ENCODE results near the gene PPP1R11. TPM values are rescaled to one million over a fixed set of nuclear protein-coding genes. Genes with fewer than 3 reads are reported as not detected.

The PPP1R11 gene
- total and polyA plus RNA-seq, 2 experiments from 2014 or later, result 19.6 to 26.6 TPM

DNA sequence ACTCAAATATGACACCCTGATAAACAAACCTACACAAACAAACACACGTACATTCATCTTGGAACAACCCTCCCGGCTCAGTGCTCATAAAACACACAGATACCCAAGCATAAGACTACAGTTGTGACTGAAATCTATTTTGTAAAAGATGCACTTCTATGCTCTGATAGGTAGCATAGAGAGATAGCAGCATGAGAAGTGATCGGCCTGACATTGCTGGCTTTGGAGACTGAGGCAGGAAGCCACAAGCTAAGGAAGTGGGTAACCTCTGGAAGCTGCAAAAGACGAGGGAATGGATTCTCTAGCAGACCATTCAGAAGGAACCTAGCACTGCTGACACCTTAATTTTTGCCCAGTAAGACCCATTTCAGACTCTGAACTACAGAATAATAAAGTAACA, 10.2 kb downstream of the PPP1R11 start:
- Mint-ChIP-seq H3K4me3 (no peak overlapping the region; the same call in 2 of the 3 replicates), H3K27me3 (ENCODE audit: insufficient read depth, low read depth, poor library complexity) (peaks cover 47% of the 10 kb centered on the region), H3K36me3 (ENCODE audit: low read depth) (no peaks in the 10 kb centered on the region; the same call in 2 of the 3 replicates), H3K27ac (no peak overlapping the region), H3K9me3 (peaks cover 2% of the 10 kb centered on the region; the same call in 2 of the 3 replicates), H3K4me1 (peaks cover 20% of the 10 kb centered on the region)
- Histone ChIP-seq H3K9me2 (ENCODE audit: insufficient read depth) (peaks cover under 1% of the 10 kb centered on the region; the same call in 1 of the 2 replicates), H3K4me3 (no peak overlapping the region), H3F3A (replicated peaks; ENCODE audit: low read depth) (0 out of 2 replicates have a peak, but pooled peaks cover 5% of the 10 kb centered on the region), H3K36me3 (ENCODE audit: insufficient read depth) (no peaks in the 10 kb centered on the region), H3K27me3 (ENCODE audit: insufficient read depth) (peaks cover 80% of the 10 kb centered on the region), H3K27ac (ENCODE audit: low read depth) (no peak overlapping the region), H3K4me2 (no peak overlapping the region), H4K20me1 (replicated peaks; ENCODE audit: insufficient read depth) (peaks cover 5% of the 10 kb centered on the region; the same call in 1 of the 2 replicates), H3K79me2 (replicated peaks; ENCODE audit: insufficient read depth) (no peaks in the 10 kb centered on the region), H2AFZ (no peak overlapping the region), H3K4me1 (ENCODE audit: insufficient read depth) (peaks cover 18% of the 10 kb centered on the region)
- no peak for ATAC-seq
- no peak for TF ChIP-seq ETS1 (IDR thresholded peaks at IDR 0.05)
- TF ChIP-seq CREB1 (CRISPR knock-in tag; IDR thresholded peaks at IDR 0.05; ENCODE audit: low read depth), result no peak
- no peak for TF ChIP-seq STAT1 (IDR thresholded peaks at IDR 0.05; ENCODE audit: unreplicated experiment)
- no peak for TF ChIP-seq NANOG (IDR thresholded peaks at IDR 0.05; ENCODE audit: borderline replicate concordance)
- no peak for TF ChIP-seq EZH2phosphoT487 (IDR thresholded peaks at IDR 0.05; ENCODE audit: unreplicated experiment)
- TF ChIP-seq, protein P1, sequence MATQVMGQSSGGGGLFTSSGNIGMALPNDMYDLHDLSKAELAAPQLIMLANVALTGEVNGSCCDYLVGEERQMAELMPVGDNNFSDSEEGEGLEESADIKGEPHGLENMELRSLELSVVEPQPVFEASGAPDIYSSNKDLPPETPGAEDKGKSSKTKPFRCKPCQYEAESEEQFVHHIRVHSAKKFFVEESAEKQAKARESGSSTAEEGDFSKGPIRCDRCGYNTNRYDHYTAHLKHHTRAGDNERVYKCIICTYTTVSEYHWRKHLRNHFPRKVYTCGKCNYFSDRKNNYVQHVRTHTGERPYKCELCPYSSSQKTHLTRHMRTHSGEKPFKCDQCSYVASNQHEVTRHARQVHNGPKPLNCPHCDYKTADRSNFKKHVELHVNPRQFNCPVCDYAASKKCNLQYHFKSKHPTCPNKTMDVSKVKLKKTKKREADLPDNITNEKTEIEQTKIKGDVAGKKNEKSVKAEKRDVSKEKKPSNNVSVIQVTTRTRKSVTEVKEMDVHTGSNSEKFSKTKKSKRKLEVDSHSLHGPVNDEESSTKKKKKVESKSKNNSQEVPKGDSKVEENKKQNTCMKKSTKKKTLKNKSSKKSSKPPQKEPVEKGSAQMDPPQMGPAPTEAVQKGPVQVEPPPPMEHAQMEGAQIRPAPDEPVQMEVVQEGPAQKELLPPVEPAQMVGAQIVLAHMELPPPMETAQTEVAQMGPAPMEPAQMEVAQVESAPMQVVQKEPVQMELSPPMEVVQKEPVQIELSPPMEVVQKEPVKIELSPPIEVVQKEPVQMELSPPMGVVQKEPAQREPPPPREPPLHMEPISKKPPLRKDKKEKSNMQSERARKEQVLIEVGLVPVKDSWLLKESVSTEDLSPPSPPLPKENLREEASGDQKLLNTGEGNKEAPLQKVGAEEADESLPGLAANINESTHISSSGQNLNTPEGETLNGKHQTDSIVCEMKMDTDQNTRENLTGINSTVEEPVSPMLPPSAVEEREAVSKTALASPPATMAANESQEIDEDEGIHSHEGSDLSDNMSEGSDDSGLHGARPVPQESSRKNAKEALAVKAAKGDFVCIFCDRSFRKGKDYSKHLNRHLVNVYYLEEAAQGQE (IDR thresholded peaks at IDR 0.05; ENCODE audit: unreplicated experiment), result no peak
- TF ChIP-seq EZH2 (IDR thresholded peaks at IDR 0.05; ENCODE audit: low read depth, unreplicated experiment), result no peak
- TF ChIP-seq ZNF462 (CRISPR knock-in tag; IDR thresholded peaks at IDR 0.05), result no peak
- no peak for TF ChIP-seq ZNF331 (CRISPR knock-in tag; IDR thresholded peaks at IDR 0.05; ENCODE audit: low read depth)
- TF ChIP-seq JUNB (IDR thresholded peaks at IDR 0.05; ENCODE audit: unreplicated experiment), result no peak
- TF ChIP-seq ZNF114 (CRISPR knock-in tag; IDR thresholded peaks at IDR 0.05), result no peak
- no peak for TF ChIP-seq CTCF (conservative IDR thresholded peaks at IDR 0.05; ENCODE audit: low read depth in 2 of 2)
- TF ChIP-seq POLR2AphosphoS5 (IDR thresholded peaks at IDR 0.05; ENCODE audit: low read depth), result no peak
- no peak for DNase-seq (ENCODE audit: low spot score)
